Inferior parietal cortex (tissue), 1 donor: ENCODE measurements around the gene SUSD3.

Experiments
- DNase-seq: peaks from one replicate; pipeline ENCODE4 v3.0.0-alpha.2; 2016; ENCODE audit errors: extremely low spot score

Gene SUSD3

GRCh38 chr9:93123561-93124283 is 65.2 kb downstream of the SUSD3 start:
- DNase-seq: no peak

GRCh38 chr9:93124793-93125192 is 66.3 kb downstream of the SUSD3 start:
- no peak for DNase-seq

DNA sequence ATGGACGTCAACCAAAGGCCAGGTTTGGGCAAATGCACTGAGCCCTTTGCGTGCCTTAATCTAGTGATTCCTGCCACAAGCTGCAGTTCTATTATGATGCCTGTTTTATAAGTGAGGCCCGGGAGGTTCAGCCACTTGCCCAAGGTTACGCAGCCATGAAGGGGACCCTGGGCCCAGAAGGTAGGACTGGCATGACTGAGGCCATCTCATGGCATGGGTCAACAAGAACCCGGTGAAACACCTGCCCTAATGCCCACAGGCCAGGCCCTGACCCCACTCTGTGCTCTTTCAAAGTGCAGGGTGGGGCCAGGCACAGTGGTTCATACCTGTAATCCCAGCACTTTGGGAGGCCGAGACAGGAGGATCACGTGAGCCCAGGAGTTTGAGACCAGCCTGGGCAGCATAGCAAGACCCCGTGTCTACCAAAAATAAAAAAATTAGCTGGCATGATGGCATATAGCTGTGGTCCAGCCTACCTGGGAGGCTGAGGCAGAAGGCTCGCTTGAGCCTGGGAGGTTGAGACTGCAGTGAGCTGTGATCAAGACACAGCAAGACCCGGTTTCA is 66.9 kb downstream of the SUSD3 start:
- DNase-seq: no peak

- DNase-seq: no peak
Measured at GRCh38 chr9:93126151-93126781, 67.8 kb downstream of the SUSD3 start.

DNA sequence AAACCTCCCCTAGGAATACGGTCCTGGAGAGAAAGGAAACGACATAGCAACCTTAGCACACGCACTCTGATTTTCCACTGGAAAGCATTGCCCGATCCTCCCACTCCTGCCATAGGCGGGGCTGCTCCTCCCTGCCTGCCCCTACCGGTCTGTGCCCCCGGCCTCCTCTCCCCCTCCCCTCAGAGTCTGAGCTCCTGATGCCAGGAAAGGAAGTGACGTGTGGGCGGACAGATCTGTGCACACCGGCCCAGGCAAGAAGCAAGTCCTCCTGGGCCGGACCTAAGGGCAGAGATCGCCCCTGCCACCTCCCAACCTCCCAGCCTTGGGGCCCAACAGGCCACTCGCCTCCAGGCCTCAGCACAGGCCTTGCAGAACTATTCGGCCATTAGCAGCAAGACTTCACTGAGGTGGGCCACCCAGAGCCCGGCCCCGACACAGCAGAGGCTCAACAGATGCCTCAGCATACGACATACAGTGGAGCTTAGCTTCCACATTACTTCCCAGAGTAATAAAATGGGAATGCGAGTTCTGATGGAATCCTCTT is 68.4 kb downstream of the SUSD3 start:
- DNase-seq: no peak

GRCh38 chr9:93127395-93127911 is 69.0 kb downstream of the SUSD3 start:
- DNase-seq: peak; percentile 12

DNA sequence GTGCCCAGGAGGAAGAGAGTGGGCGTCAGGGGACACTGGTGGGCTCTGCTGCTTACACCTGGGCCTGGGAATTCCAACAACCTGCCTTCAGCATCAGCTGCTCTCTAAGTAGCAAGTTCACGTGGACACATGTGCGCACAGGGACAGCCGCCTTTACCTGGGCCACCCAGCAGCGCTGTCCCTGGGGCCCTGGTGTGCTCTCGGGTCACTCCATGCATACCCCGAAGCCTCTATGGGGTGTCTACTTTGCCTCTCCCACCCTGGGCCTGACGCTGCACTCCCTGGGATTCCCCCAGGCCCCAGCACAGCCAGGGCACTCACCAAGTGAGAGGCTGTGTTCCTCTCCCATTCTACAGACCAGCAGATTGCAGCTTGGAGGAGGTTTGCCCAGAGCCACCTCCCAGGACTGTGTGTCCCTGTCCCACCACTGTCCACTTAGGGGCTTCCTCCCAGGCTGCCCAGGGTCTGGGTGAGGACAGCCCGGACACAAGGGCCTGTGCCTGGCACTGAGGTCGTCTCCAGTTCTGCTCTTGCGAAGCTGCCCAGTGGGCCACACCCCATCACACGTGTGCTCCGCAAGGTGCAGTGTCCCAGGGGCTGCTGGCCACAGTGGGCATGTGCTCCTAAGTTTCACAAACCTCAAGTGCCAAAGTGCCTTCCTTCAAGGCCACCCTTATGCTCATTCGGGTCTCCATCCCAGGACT is 69.7 kb downstream of the SUSD3 start:
- no peak for DNase-seq

- no peak for DNase-seq
Measured at GRCh38 chr9:93128715-93129224, 70.3 kb downstream of the SUSD3 start.

DNA sequence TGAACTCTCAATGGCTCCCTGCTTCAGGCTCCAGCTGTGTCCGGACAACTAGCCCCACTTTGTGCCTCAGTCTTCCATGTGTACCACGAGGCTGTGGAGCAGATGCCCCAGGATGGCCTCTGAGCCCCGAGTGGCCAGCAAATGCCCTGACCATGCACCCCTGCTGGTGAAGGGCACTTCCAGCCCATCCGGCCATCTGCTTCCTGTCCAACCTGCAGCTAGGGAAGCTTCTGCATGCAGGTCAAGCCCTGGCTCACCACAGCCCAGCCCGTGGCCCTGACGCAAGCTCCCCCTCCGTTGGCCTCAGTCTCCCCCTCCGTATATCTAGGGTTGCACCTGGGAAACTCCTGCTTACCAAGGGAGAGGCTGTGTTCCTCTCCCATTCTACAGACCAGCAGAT is 70.8 kb downstream of the SUSD3 start:
- no peak for DNase-seq

GRCh38 chr9:93129691-93130500 is 71.4 kb downstream of the SUSD3 start:
- DNase-seq: no peak

- no peak for DNase-seq
Measured at GRCh38 chr9:93130861-93131481, 72.5 kb downstream of the SUSD3 start.

DNA sequence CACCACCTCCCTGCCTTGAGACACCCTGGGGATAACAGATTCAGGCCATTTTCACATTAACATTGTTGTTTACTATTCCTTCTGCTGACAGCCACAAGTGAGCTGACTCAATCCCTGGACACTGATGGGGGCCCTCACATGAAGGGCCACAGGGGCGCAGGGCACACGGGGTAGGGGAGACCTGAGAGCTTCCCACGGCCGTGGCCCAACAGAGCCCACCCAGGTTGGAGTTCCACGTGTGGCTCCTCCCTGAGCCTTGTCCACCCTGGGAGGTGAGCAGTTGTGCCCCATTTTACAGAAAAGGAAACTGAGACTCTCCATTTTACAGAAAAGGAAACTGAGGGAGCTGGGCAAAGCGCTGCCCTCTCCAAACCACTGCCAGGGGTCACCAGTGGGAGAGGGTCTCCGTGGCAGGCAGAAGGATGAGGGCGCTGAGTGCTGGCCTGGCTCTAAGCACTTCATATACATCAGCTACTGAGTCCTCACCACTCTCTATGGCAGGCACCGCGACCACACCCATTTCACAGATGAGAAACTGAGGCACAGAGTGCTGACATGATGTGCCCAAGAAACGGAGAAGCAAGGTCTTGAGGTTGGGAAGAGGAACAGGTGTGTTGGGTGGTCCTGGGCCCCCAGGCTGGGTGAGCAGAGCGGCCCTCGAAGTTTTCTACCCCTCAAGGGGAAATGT is 73.2 kb downstream of the SUSD3 start:
- DNase-seq: no peak

GRCh38 chr9:93132287-93132927 is 73.9 kb downstream of the SUSD3 start:
- DNase-seq: peak; percentile 37

GRCh38 chr9:93132946-93133680 is 74.6 kb downstream of the SUSD3 start:
- no peak for DNase-seq

DNA sequence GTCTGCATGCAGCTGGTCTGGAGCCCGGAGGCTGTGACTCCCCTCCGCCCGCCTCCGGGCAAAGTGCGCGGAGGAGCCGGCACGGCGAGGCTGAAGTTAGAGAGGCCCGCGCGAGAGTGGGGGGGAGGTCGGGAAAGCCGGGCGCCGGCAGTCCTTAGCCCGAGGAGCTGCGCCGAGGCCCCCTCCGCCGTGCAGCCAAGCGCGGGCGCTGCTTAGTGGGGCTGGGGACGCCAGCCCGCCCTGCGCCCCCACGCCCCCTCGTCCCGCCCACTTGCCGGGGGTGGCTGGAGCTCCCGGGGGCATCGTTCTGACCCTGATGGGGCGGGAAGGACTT is 75.1 kb downstream of the SUSD3 start:
- DNase-seq: peak; percentile 47

- peak; percentile 59 for DNase-seq
Measured at GRCh38 chr9:93134015-93134739, 75.7 kb downstream of the SUSD3 start, which contains the start of gene NINJ1. Gene NINJ1 (minus strand): TSS chr9:93134251. CDS start chr9:93134217, 34 bp downstream.
